ENCODE results near the gene PBX1.
"Not testable (repeated sequence)": the region's sequence is repeated elsewhere in the genome, so short reads cannot be mapped to it uniquely, and the experiment has no call there.

Gene PBX1

DNA sequence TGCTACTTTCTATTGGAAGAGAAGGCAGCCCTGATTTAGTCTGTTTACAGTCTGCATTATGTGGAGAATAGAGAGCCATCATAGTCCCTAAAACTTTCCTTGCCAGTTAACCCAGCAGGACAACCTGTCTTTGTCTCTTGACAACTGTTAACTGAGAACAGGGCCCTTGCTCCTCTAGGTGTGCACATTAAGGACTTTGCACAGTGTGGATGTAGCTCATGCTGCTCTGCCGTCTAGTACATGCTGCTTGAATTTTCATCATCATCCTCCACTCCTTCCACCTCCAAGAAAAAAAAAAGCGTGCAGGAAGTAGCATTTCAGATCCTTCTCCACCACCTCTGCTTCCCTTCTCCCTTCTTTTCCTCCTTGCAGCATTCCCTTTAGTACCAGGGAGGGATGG lies 91.5 kb downstream of the PBX1 start:
- H3K9ac ChIP-seq (ENCODE audit: low read length): no peak overlapping the region
- no peaks in the 10 kb centered on the region for H3K9me3 ChIP-seq (ENCODE audit: control insufficient read depth, low read depth, low read length)
- peaks cover 42% of the 10 kb centered on the region for H3K4me1 ChIP-seq (ENCODE audit: control insufficient read depth, low read depth, low read length)
- no peak overlapping the region for H3K27ac ChIP-seq (ENCODE audit: low read length)
- no peaks in the 10 kb centered on the region for H3K36me3 ChIP-seq (ENCODE audit: control insufficient read depth, low read depth, low read length)
- H3K4me3 ChIP-seq (ENCODE audit: low read length): no peak overlapping the region
- H3K27me3 ChIP-seq (ENCODE audit: control insufficient read depth, insufficient read depth, low read length): no peaks in the 10 kb centered on the region

DNA sequence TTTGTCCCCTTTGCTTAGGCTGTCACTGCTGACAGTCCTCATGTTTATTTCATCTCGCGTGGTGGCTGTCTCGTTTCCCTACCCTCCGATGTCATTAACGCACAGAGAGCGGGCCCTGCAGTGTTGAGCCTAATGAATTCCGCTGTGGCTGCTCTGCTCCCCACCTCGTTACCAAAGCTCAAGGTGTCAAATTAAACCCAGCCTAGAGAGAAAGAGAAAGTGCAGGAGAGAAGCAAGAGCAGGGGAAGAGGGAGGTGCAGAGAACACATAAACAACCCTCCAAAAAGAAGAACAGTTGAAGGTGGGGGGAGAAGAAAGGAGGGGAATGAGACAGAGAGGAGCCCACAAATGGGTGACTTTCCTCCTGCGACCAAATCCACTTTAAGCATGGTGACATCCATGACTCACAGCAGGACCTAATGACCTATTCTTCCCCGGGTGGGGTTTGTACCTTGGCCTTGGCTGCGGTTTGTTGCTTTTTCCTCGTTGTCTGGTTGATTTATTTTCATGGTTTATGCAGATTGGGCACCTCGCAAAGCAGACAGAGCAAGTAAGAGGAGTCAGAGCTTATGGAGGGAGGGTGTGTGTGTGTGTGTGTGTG lies 92.5 kb downstream of the PBX1 start:
- no peaks in the 10 kb centered on the region for H3K36me3 ChIP-seq (ENCODE audit: control insufficient read depth, low read depth, low read length)
- no peak overlapping the region for H3K4me3 ChIP-seq (ENCODE audit: low read length)
- no peaks in the 10 kb centered on the region for H3K27me3 ChIP-seq (ENCODE audit: control insufficient read depth, insufficient read depth, low read length)
- H3K9me3 ChIP-seq (ENCODE audit: control insufficient read depth, low read depth, low read length): no peaks in the 10 kb centered on the region
- no peak overlapping the region for H3K9ac ChIP-seq (ENCODE audit: low read length)
- H3K4me1 ChIP-seq (ENCODE audit: control insufficient read depth, low read depth, low read length): peaks cover 33% of the 10 kb centered on the region
- no peak overlapping the region for H3K27ac ChIP-seq (ENCODE audit: low read length)

DNA sequence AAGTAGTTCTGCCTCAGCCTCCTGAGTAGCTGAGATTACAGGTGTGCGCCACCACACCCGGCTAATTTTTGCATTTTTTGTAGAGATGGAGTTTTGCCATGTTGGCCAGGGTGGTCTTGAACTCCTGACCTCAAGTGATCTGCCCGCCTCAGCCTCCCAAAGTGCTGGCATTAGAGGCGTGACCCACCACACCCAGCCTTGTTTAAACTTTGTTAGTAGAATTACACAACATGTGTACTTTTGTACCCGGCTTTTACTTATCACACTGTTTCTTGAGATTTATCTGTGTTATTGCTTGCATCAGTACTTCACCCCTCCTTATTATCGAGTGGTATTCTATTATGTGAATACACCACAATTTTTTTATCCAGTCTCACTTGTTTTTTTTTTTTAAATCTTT lies 94.0 kb downstream of the PBX1 start:
- H3K9ac ChIP-seq (ENCODE audit: low read length); H3K4me3 ChIP-seq (ENCODE audit: low read length); H3K27ac ChIP-seq (ENCODE audit: low read length); H3K27me3 ChIP-seq (ENCODE audit: control insufficient read depth, insufficient read depth, low read length); H3K36me3 ChIP-seq (ENCODE audit: control insufficient read depth, low read depth, low read length); H3K9me3 ChIP-seq (ENCODE audit: control insufficient read depth, low read depth, low read length): not testable (repeated sequence)
- H3K4me1 ChIP-seq (ENCODE audit: control insufficient read depth, low read depth, low read length): peaks cover 31% of the 10 kb centered on the region

DNA sequence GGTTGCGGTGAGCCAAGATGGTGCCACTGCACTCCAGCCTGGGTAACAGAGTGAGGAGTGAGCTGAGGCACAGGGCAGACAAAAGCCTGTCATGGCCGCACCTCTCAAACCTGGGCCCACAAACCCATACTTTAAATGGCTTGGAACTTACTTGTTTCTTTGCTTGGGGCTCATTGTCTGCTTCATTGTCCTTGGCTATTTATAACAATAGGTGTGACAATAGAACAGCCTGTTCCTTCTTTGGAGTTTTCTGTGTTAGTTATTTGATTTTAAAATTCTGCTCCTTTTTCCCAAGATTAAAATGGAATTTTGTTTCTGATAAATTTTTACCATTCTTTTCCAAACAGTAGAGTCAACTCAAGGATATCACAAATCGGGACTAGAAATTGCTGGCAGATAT lies 94.7 kb downstream of the PBX1 start:
- H3K36me3 ChIP-seq (ENCODE audit: control insufficient read depth, low read depth, low read length): no peaks in the 10 kb centered on the region
- H3K9me3 ChIP-seq (ENCODE audit: control insufficient read depth, low read depth, low read length): no peaks in the 10 kb centered on the region
- no peak overlapping the region for H3K9ac ChIP-seq (ENCODE audit: low read length)

DNA sequence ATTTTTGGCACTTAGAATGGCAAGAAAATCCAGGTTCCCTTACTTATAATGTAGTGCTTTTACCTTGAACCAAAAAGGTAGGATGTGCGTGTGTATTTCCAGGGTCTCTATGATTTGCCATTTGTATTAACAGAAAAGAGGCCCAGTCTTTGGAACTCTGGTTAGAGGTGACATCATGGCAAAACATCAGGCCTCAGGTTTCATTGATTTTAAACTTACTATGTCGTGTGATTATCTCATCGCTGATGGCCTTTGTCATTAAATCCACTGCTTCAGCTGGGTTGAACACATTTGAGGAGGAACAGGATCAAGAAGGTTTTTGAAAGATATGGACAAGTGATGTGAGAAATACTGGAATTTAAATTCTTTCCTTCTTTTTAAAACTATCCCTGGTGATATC lies 95.2 kb downstream of the PBX1 start:
- no peak overlapping the region for H3K27ac ChIP-seq (ENCODE audit: low read length)
- H3K4me1 ChIP-seq (ENCODE audit: control insufficient read depth, low read depth, low read length): peaks cover 27% of the 10 kb centered on the region
- no peaks in the 10 kb centered on the region for H3K36me3 ChIP-seq (ENCODE audit: control insufficient read depth, low read depth, low read length)
- no peak overlapping the region for H3K4me3 ChIP-seq (ENCODE audit: low read length)
- no peaks in the 10 kb centered on the region for H3K27me3 ChIP-seq (ENCODE audit: control insufficient read depth, insufficient read depth, low read length)
- no peaks in the 10 kb centered on the region for H3K9me3 ChIP-seq (ENCODE audit: control insufficient read depth, low read depth, low read length)
- H3K9ac ChIP-seq (ENCODE audit: low read length): no peak overlapping the region

More for the DNA sequence above, 94.7 kb downstream of the PBX1 start:
- no peak overlapping the region for H3K27ac ChIP-seq (ENCODE audit: low read length)
- H3K4me1 ChIP-seq (ENCODE audit: control insufficient read depth, low read depth, low read length): peaks cover 27% of the 10 kb centered on the region
- no peaks in the 10 kb centered on the region for H3K27me3 ChIP-seq (ENCODE audit: control insufficient read depth, insufficient read depth, low read length)
- no peak overlapping the region for H3K4me3 ChIP-seq (ENCODE audit: low read length)

DNA sequence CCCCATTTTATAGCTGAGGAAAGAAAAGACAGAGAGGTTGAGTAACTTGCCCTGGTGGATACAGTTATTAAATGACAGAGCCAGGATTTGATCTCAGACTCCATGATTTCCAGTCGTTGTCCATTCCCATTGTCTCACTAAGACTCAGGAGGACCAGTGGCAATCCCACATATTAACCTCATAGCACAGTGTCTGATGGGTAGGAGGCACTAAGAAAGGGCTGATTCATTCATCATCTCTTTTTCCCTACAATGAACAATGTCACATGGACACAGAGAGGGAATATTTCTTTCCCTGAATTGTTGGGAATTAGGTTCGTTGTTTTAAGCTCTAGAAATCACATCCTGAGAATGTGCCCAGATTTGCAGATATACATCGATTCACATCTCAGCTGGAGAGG lies 99.9 kb downstream of the PBX1 start:
- Histone ChIP-seq H3K36me3 (ENCODE audit: control insufficient read depth, low read depth, low read length) (no peaks in the 10 kb centered on the region), H3K27me3 (ENCODE audit: control insufficient read depth, insufficient read depth, low read length) (no peaks in the 10 kb centered on the region), H3K9me3 (ENCODE audit: control insufficient read depth, low read depth, low read length) (no peaks in the 10 kb centered on the region), H3K27ac (ENCODE audit: low read length) (no peak overlapping the region), H3K4me1 (ENCODE audit: control insufficient read depth, low read depth, low read length) (peaks cover 29% of the 10 kb centered on the region), H3K4me3 (ENCODE audit: low read length) (no peak overlapping the region), H3K9ac (ENCODE audit: low read length) (no peak overlapping the region)

DNA sequence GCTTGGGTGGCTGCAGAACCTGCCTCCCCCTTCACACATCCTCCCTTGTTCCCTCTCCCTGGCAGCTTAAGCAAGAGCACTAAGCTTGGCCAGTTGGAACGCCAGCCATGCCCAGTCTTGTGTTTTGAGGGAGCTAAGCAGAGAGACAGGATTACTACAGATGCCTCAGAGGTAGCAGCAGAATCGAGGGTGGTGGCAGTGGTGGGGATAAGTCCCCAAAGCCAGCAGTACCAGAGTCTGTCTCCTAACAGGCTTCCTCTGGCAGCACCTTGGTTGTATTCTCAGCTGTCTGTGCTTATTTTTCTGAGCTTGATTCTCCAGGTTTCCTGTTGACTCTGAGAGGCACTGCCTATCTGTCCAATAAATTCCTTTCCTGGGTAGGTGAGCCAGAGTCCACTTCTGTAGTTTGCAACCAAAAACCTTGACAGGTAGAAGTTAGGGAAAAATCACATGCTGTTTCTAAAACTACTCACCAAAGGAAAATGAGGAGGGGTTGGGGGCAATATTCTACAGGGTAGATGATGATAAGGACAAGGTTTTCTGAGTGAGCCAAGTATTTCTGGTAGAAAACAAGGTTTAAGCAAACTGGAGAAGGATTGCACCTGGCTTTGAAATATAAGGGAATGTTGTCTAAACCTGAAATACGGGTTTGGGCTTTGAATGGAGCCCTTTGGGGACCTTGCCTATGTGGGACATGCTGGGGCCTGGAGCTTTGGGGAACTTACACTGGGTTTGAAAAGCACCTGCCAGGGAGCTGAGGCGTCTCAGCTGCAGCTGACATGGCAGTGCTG lies 100.8 kb downstream of the PBX1 start:
- H3K9ac ChIP-seq (ENCODE audit: low read length): no peak overlapping the region

DNA sequence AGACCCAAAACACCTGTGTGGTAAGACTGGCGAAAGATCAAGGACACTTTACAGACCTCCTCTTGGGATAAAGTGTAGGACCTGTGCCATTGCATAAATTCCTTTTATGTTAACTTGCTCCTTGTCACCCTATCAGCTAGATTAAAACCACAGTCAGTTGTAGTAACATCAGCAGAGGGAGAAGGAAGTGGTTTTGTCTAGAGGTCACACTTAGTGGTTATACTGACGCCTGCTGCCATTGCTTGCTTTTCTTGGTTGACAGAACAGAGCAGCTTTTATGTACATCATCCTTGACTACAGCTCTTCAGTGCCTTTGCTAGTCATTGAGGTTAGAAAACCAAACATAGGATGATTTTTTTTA lies 101.4 kb downstream of the PBX1 start:
- Histone ChIP-seq H3K36me3 (ENCODE audit: control insufficient read depth, low read depth, low read length) (no peaks in the 10 kb centered on the region), H3K9me3 (ENCODE audit: control insufficient read depth, low read depth, low read length) (no peaks in the 10 kb centered on the region), H3K4me3 (ENCODE audit: low read length) (no peak overlapping the region), H3K27me3 (ENCODE audit: control insufficient read depth, insufficient read depth, low read length) (no peaks in the 10 kb centered on the region), H3K27ac (ENCODE audit: low read length) (no peak overlapping the region), H3K4me1 (ENCODE audit: control insufficient read depth, low read depth, low read length) (peaks cover 29% of the 10 kb centered on the region), H3K9ac (ENCODE audit: low read length) (no peak overlapping the region)

More for the DNA sequence above, 100.8 kb downstream of the PBX1 start:
- Histone ChIP-seq H3K4me3 (ENCODE audit: low read length) (no peak overlapping the region), H3K4me1 (ENCODE audit: control insufficient read depth, low read depth, low read length) (peaks cover 29% of the 10 kb centered on the region), H3K27me3 (ENCODE audit: control insufficient read depth, insufficient read depth, low read length) (no peaks in the 10 kb centered on the region), H3K9me3 (ENCODE audit: control insufficient read depth, low read depth, low read length) (no peaks in the 10 kb centered on the region), H3K36me3 (ENCODE audit: control insufficient read depth, low read depth, low read length) (no peaks in the 10 kb centered on the region), H3K27ac (ENCODE audit: low read length) (peak overlapping the region; percentile 6)

DNA sequence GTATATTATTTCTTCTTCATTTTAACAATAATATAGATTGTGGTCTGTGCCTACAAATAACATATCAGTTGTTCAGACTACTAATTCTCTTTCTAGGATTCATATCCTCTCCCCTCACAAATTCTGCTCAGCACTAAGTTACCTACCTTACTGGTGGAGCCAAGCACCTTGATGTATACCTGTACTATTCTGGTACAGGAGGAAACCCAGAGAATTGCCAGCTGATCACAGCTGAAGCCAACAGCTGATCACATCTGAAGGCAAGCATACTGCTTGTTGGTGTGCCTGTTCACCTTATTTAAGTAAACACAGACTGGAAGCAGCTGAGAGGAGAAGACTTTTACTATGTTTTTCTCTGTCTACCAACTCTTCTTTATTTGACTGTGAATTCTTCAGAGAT lies 101.8 kb downstream of the PBX1 start:
- no peak overlapping the region for H3K4me3 ChIP-seq (ENCODE audit: low read length)
- no peaks in the 10 kb centered on the region for H3K27me3 ChIP-seq (ENCODE audit: control insufficient read depth, insufficient read depth, low read length)
- H3K9ac ChIP-seq (ENCODE audit: low read length): no peak overlapping the region
- no peaks in the 10 kb centered on the region for H3K36me3 ChIP-seq (ENCODE audit: control insufficient read depth, low read depth, low read length)
- H3K27ac ChIP-seq (ENCODE audit: low read length): no peak overlapping the region
- H3K4me1 ChIP-seq (ENCODE audit: control insufficient read depth, low read depth, low read length): peaks cover 29% of the 10 kb centered on the region
- no peaks in the 10 kb centered on the region for H3K9me3 ChIP-seq (ENCODE audit: control insufficient read depth, low read depth, low read length)

DNA sequence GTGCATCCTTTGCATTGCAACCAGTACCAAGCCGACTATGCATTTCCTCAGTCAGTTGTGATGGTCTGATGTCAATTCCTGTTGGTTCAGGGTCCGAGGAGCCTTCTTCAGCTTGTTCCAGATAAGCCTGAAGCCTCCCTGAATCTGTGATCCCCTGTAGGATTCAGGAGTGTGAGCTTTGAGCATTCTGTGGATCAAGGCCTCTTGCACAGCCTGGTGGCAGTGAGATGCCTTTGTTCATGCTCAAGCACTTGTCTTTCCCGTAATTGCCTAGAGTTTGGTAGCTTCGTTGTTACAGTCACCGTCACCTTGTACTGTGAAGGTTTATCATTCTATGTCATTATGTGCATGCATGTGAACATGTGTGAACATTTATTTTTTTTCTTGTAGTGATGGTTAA lies 103.5 kb downstream of the PBX1 start:
- Histone ChIP-seq H3K27me3 (ENCODE audit: control insufficient read depth, insufficient read depth, low read length) (no peaks in the 10 kb centered on the region), H3K4me1 (ENCODE audit: control insufficient read depth, low read depth, low read length) (peaks cover 25% of the 10 kb centered on the region), H3K9ac (ENCODE audit: low read length) (no peak overlapping the region), H3K4me3 (ENCODE audit: low read length) (no peak overlapping the region), H3K9me3 (ENCODE audit: control insufficient read depth, low read depth, low read length) (no peaks in the 10 kb centered on the region), H3K36me3 (ENCODE audit: control insufficient read depth, low read depth, low read length) (no peaks in the 10 kb centered on the region), H3K27ac (ENCODE audit: low read length) (no peak overlapping the region)

DNA sequence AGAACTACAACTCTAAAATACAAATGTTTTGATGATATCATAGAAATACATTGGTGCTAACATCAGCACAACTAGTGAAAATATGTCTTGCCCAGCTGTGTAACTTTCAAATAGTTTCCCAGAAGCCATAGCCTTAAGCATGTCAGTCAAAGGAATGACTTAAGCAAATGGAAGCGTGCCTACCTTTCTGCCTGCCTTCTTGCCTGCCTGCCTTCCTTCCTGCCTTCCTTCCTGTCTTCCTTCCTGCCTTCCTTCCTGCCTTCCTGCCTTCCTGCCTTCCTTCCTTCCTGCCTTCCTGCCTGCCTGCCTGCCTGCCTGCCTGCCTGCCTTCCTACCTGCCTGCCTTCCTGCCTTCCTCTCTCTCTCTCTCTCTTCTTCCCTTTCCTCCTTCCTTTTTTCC lies 104.0 kb downstream of the PBX1 start:
- Histone ChIP-seq H3K27ac (ENCODE audit: low read length) (no peak overlapping the region), H3K27me3 (ENCODE audit: control insufficient read depth, insufficient read depth, low read length) (no peaks in the 10 kb centered on the region), H3K9ac (ENCODE audit: low read length) (no peak overlapping the region), H3K9me3 (ENCODE audit: control insufficient read depth, low read depth, low read length) (no peaks in the 10 kb centered on the region), H3K36me3 (ENCODE audit: control insufficient read depth, low read depth, low read length) (no peaks in the 10 kb centered on the region), H3K4me1 (ENCODE audit: control insufficient read depth, low read depth, low read length) (peaks cover 24% of the 10 kb centered on the region), H3K4me3 (ENCODE audit: low read length) (no peak overlapping the region)

DNA sequence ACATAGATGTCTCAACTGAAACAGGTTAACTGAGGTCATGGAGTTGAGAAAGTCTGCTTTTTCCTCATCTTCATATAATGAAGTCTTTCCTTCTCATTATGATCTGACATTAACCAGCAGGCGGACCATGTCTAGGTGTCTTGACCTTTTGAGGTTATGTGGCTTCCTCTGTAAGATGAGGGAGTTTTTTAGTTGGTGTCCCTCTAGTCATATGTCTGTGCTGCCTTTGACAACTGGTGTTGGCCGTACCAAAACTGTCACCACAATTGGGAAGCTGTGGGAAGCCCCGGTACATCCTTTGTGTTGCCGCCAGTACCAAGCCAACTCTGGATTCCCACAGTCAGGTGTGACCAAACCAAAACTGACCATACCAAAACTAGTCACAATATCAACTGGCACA lies 105.1 kb downstream of the PBX1 start:
- H3K36me3 ChIP-seq (ENCODE audit: control insufficient read depth, low read depth, low read length): no peaks in the 10 kb centered on the region
- no peak overlapping the region for H3K4me3 ChIP-seq (ENCODE audit: low read length)
- peaks cover 16% of the 10 kb centered on the region for H3K4me1 ChIP-seq (ENCODE audit: control insufficient read depth, low read depth, low read length)
- H3K9me3 ChIP-seq (ENCODE audit: control insufficient read depth, low read depth, low read length): no peaks in the 10 kb centered on the region
- H3K27ac ChIP-seq (ENCODE audit: low read length): no peak overlapping the region
- H3K27me3 ChIP-seq (ENCODE audit: control insufficient read depth, insufficient read depth, low read length): no peaks in the 10 kb centered on the region
- H3K9ac ChIP-seq (ENCODE audit: low read length): no peak overlapping the region

All from iPS-18a (cell line).